GM12878 (cell line): ENCODE results near the gene FMNL3. TPM values are rescaled to one million over a fixed set of nuclear protein-coding genes. Genes with fewer than 3 reads are reported as not detected.
A peak's percentile ranks its signal among the peaks of the same experiment; 100 is the strongest.

Experiments used
- ATAC-seq: fragments of 200-7000 bp; cut with Tn5 transposase; 3 replicates; pipeline ENCODE4 v1.9.1; 2020; ENCODE audit warnings: mild to moderate bottlenecking, moderate library complexity
- BruUV-seq: library from RNA; stranded (reverse); fragments of 400-500 nt; replicated peaks from 2 replicates; lab custom pipeline; 2021; lab: Mats Ljungman, UMichigan
- CTCF ChIA-PET: fragments of 300-600 bp; sonication (Branson Sonifier 250); formaldehyde crosslinking; extraction: SDS; loops from one replicate; lab custom pipeline; 2021; ENCODE audit warnings: inconsistent platforms; lab: Yijun Ruan, JAX
- POLR2A ChIA-PET: fragments of 350-600 bp; formaldehyde crosslinking; extraction: SDS; loops from one replicate; lab custom pipeline; 2021; ENCODE audit warnings: inconsistent platforms; lab: Charles Lee
- RAD21 ChIA-PET: fragments of 300-600 bp; sonication (Branson Sonifier 250); formaldehyde crosslinking; loops from one replicate; lab custom pipeline; 2023; ENCODE audit warnings: antibody characterized with exemption; ENCODE audit not compliant: unreplicated experiment; lab: Charles Lee
- SMC1A ChIA-PET: fragments of 300-600 bp; sonication (Branson Sonifier 250); formaldehyde crosslinking; loops from one replicate; lab custom pipeline; 2023; ENCODE audit not compliant: unreplicated experiment, uncharacterized antibody; lab: Charles Lee
- DNase-seq: peaks from one replicate; pipeline ENCODE4 v3.0.0-alpha.2; 2011; ENCODE audit warnings: low read depth, low spot score
- FAIRE-seq: peaks from 3 replicates; lab custom pipeline; 2011; peaks lifted over from hg19 to GRCh38; lab: Jason Lieb, UNC
- H2AFZ ChIP-seq: 2 replicates; pipeline ENCODE4 v1.6.0; 2011; ENCODE audit warnings: low read depth, low read length, control low read depth; ENCODE audit not compliant: control insufficient read depth
- H3K27ac ChIP-seq: 2 replicates; pipeline ENCODE4 v1.5.1; 2011; ENCODE audit warnings: control low read depth; ENCODE audit not compliant: control insufficient read depth, insufficient read depth
- H3K27me3 ChIP-seq, 2 experiments: replicated peaks in 1 of 2; 2 replicates each; pipeline versions ENCODE4 v1.6.0 to v1.6.1; 2011; ENCODE audit warnings: low read length in 1 of 2; ENCODE audit not compliant: control insufficient read depth in 2 of 2, insufficient read depth in 2 of 2
- H3K36me3 ChIP-seq, 2 experiments: 2 replicates each; pipeline ENCODE4 v1.5.1; 2011; ENCODE audit warnings: low read length in 1 of 2; ENCODE audit not compliant: control insufficient read depth in 2 of 2, insufficient read depth in 2 of 2
- H3K4me1 ChIP-seq: 2 replicates; pipeline ENCODE4 v1.6.1; 2011; ENCODE audit warnings: mild to moderate bottlenecking, low read length, moderate library complexity, mixed read lengths; ENCODE audit not compliant: control insufficient read depth, insufficient read depth
- H3K4me2 ChIP-seq: 2 replicates; pipeline ENCODE4 v1.6.0; 2011; ENCODE audit warnings: control low read depth; ENCODE audit not compliant: control insufficient read depth, insufficient read depth
- H3K4me3 ChIP-seq: fragments of 200-600 bp; sonication (generic); 2 replicates; pipeline ENCODE4 v1.5.1; 2016
- H3K79me2 ChIP-seq: 2 replicates; pipeline ENCODE4 v1.6.0; 2011; ENCODE audit warnings: low read length; ENCODE audit not compliant: control insufficient read depth, insufficient read depth
- H3K9ac ChIP-seq: 2 replicates; pipeline ENCODE4 v1.8.0; 2011; ENCODE audit warnings: low read length, control low read depth, mixed read lengths; ENCODE audit not compliant: control insufficient read depth, insufficient read depth
- H3K9me3 ChIP-seq: replicated peaks from 3 replicates; pipeline ENCODE4 v1.5.1; 2011; ENCODE audit warnings: mild to moderate bottlenecking, low read length; ENCODE audit not compliant: control insufficient read depth, insufficient read depth
- H4K20me1 ChIP-seq: 2 replicates; pipeline ENCODE4 v1.6.0; 2011; ENCODE audit not compliant: control insufficient read depth, insufficient read depth
- BCL3 ChIP-seq: IDR thresholded peaks from 2 replicates; pipeline ENCODE4 v1.6.1; 2011; ENCODE audit warnings: borderline replicate concordance, low read depth, mild to moderate bottlenecking, moderate library complexity, low read length; ENCODE audit not compliant: insufficient read depth, poor library complexity, severe bottlenecking
- EZH2 ChIP-seq: IDR thresholded peaks from 2 replicates; pipeline ENCODE4 v1.6.1; 2012; ENCODE audit warnings: low read depth, mild to moderate bottlenecking, control low read depth, inconsistent platforms, low read length, borderline replicate concordance; ENCODE audit not compliant: control insufficient read depth
- HDAC2 ChIP-seq: fragments of 200-600 bp; sonication (generic); IDR thresholded peaks from 2 replicates; pipeline ENCODE4 v1.6.1; 2017
- MEF2A ChIP-seq: IDR thresholded peaks from 2 replicates; pipeline ENCODE4 v1.6.1; 2011; ENCODE audit warnings: low read depth, mild to moderate bottlenecking, low read length, moderate library complexity; ENCODE audit not compliant: insufficient read depth
- ZNF592 ChIP-seq: fragments of 450-650 bp; IDR thresholded peaks from 2 replicates; pipeline ENCODE4 v1.6.1; 2017; ENCODE audit warnings: mild to moderate bottlenecking, moderate library complexity
- WGBS: methylation state at CpG from one replicate; pipeline ENCODE4 v1.1.6; 2016; ENCODE audit warnings: low lambda C conversion rate; ENCODE audit not compliant: insufficient replicate concordance, insufficient coverage; ENCODE audit errors: missing lambda C conversion rate; 5-methylcytosine and 5-hydroxymethylcytosine counted together
- in situ Hi-C: fragments of 300-500 bp; cut with MboI; formaldehyde crosslinking; loops from 9 replicates; pipeline ENCODE4 v1.14.3; 2018; ENCODE audit warnings: mixed read lengths
- intact Hi-C: fragments of 100-400 bp; cut with micrococcal nuclease; formaldehyde crosslinking; loops from one replicate; pipeline ENCODE4 v1.14.2; 2022; ENCODE audit not compliant: unreplicated experiment
- polyA plus RNA-seq, 11 experiments: library from polyadenylated mRNA; depleted of rRNA in 4 of 11; unstranded in 6 of 11; stranded (reverse) in 5 of 11; fragments of >200 nt; fragmentation: Nextera tagmentation in 4 of 11; fragmentation: Illumina TruSeq in 1 of 11; extraction: Ambion mirVana in 4 of 11; extraction: Trizol in 1 of 11; gene quantifications; 1 replicate in 1 of 11; 2 replicates in 10 of 11; pipeline versions ENCODE4 v1.2.1 to v1.2.3, GENCODE V29; 2011 to 2016; ENCODE audit warnings: inconsistent platforms in 2 of 11, missing spikeins in 2 of 11, low read depth in 1 of 11
- total RNA-seq, 4 experiments: library from RNA; depleted of rRNA in 3 of 4; stranded (reverse); fragments of >200 nt in 3 of 4; fragmentation: Illumina TruSeq in 1 of 4; extraction: Trizol in 1 of 4; gene quantifications; 2 replicates each; pipeline versions ENCODE4 v1.2.1 to v1.2.3, GENCODE V29; 2013 to 2021

Gene FMNL3
- total and polyA plus RNA-seq, 10 of the 15 experiments (the other 5 are each of a cell fraction or from before 2014, with no cell fraction given): 3.0 to 64.9 (median 30.9) TPM

GRCh38 chr12:49748800-49749199, 41.6 kb upstream of the FMNL3 start:
- Histone ChIP-seq H3K9ac (peak overlapping the region; percentile 34; the same call in 1 of the 2 replicates), H4K20me1 (peaks cover 16% of the 10 kb centered on the region; the same call in 1 of the 2 replicates), H3K36me3 (peaks cover 1 to 23% of the 10 kb centered on the region in 2 experiments; a peak in 3 of 4 replicates), H3K27ac (peak overlapping the region; percentile 27), H3K27me3 (no peaks in the 10 kb centered on the region), H2AFZ (no peak overlapping the region), H3K79me2 (peaks cover 90% of the 10 kb centered on the region), H3K4me3 (peak overlapping the region; percentile 48), H3K4me2 (peak overlapping the region; percentile 70), H3K9me3 (no peaks in the 10 kb centered on the region), H3K4me1 (peaks cover 41% of the 10 kb centered on the region)
- intact Hi-C loops (no loop called here), in situ Hi-C loops (no loop called here)
- SMC1A ChIA-PET: interaction anchor here (0.7 to 3.1 kb wide), 15 partner anchors 9 to 390 kb away, joined by 3 to 20 read pairs (median 4); no protein-coding TSS in a partner anchor
- CTCF ChIA-PET: interaction anchor here (0.6 to 3.7 kb wide), 20 partner anchors 8 to 382 kb away, joined by 3 to 33 read pairs (median 4); partner anchors contain the start of gene TMBIM6
- no TSS peak for BruUV-seq
- FAIRE-seq: no peak
- 27% methylated on average over 3 of the region's 3 CpGs for WGBS
- no peak for TF ChIP-seq EZH2
- TF ChIP-seq HDAC2: no peak
- TF ChIP-seq ZNF592: no peak
- TF ChIP-seq BCL3: no peak
- TF ChIP-seq MEF2A: no peak
- RAD21 ChIA-PET: interaction anchor here (1.4 to 3.5 kb wide), 4 partner anchors 7 to 91 kb away, joined by 3 to 34 read pairs (median 8); partner anchors contain the start of genes FMNL3 and TMBIM6
- POLR2A ChIA-PET: interaction anchor here (0.5 to 2.3 kb wide), 7 partner anchors 9 to 435 kb away, joined by 4 to 7 read pairs (median 5); partner anchors contain the start of gene BCDIN3D
- no peak for ATAC-seq
- no peak for DNase-seq
